Stimulated activated CD8-positive, alpha-beta memory T cell treated with anti-CD3 and anti-CD28 coated beads, Interleukin-7, amount 100 ng/mL, for 24 hours (primary cell): ENCODE data around the gene PLEKHJ1.

Experiments used
- DNase-seq: peaks from one replicate; pipeline ENCODE4 v3.0.0-alpha.2; 2020; ENCODE audit warnings: low read depth

The PLEKHJ1 gene

DNA sequence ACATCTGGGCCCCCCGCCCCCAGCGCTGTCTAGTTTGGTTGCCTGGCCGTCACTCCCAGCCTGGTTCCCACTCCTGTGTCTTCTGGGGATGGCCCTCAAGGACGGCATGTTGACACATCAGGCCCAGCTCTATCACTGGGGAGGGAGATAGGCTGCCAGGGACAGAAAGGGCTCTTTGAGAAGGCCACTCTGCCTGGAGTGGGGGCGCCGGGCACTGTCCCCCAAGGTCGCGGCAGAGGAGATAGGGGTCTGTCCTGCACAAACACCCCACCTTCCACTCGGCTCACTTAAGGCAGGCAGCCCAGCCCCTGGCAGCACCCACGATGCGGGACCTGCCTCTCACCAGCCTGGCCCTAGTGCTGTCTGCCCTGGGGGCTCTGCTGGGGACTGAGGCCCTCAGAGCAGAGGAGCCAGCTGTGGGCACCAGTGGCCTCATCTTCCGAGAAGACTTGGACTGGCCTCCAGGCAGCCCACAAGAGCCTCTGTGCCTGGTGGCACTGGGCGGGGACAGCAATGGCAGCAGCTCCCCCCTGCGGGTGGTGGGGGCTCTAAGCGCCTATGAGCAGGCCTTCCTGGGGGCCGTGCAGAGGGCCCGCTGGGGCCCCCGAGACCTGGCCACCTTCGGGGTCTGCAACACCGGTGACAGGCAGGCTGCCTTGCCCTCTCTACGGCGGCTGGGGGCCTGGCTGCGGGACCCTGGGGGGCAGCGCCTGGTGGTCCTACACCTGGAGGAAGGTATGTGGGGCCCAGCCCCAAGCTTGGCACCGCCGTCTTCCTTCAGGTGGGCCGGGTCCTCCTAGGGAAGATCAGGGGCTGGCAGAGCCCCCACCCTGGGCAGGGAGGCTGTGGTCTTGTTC lies 13.1 kb upstream of the PLEKHJ1 start, which contains the start of gene AMH:
AMH (plus strand) TSS at position 314 of the 857 bp plus-strand sequence; CDS start at position 324, 10 bp downstream.
- no peak for DNase-seq

DNA sequence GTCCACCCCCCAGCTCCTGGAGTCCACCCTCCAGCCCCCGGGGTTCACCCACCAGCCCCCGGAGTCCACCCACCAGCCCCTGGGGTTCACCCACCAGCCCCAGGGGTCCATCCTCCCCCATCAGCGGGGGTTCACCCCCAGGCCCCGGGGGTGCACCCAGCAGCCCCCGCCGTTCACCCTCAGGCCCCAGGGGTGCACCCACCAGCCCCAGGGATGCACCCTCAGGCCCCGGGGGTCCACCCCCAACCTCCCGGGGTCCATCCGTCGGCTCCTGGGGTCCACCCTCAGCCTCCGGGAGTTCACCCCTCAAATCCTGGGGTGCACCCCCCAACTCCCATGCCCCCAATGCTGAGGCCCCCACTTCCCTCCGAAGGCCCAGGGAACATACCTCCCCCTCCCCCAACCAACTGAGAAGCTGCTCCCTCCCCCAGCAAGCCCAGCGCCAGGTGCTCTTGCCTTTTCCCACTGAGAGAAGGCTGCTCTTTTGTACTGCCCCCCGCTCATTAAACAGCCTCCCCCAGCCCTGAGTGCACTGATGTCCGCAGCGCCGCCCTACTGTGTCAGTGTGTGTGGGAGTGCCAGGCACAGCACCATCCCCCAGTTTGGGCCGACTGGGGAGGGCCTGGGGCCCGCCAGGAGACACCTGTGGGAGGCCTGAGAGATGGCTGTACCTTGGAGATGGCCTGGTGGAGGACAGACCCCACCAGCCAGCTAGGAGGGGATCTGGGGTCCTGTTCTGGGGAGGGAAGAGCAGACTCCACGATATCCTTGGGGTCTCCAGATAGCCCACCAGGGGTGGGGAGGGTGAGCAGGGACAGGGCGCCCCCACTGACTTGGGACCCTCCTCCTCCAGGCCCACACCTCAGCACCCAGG lies 12.2 kb upstream of the PLEKHJ1 start:
- no peak for DNase-seq

DNA sequence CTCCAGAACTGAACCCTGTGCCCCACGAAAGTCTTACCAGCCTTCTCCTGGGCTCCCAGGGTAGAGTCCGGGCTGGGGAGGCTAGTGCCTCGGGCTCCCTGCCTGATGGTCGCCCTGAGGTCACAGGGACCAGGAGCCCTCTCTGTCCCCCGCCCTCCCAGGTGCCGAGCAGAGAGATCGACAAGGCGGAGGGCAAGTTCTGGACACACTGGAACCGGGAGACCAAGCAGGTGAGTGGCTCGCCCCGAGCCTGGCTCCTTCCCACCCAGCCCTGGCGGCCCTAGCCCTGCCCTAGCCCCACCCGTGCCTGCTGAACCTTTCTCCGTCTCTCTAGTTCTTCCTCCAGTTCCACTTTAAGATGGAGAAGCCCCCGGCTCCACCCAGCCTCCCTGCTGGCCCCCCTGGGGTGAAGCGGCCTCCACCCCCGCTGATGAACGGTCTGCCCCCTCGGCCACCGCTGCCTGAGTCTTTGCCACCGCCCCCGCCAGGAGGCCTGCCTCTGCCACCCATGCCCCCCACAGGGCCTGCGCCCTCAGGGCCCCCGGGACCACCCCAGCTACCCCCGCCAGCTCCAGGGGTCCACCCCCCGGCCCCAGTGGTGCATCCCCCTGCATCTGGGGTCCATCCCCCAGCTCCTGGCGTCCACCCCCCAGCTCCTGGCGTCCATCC lies 11.4 kb upstream of the PLEKHJ1 start:
- DNase-seq = no peak

DNA sequence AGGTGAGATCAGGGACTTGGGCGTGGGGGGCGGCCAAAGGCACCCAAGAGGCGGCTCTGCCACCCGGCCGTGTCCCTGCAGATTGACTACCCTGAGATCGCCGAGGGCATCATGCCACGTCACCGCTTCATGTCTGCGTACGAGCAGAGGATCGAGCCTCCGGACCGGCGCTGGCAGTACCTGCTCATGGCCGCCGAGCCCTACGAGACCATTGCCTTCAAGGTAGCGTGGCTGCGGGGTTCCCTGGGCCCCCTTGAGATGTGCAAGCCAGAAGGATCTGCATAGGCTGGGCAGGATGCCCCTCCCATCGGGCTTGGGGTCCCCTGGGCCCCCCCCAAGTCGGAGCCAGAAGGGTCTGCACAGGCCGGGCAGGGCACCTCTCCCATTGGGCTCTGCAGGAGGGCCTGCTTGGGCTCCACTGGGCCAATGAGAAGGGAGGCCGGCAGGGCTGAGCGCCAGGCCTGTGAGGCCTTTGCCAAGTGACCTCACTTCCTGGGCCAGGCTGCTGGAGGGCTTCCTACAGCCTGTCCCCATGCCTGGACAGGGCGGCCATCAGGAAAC lies 10.8 kb upstream of the PLEKHJ1 start:
- DNase-seq = no peak

DNA sequence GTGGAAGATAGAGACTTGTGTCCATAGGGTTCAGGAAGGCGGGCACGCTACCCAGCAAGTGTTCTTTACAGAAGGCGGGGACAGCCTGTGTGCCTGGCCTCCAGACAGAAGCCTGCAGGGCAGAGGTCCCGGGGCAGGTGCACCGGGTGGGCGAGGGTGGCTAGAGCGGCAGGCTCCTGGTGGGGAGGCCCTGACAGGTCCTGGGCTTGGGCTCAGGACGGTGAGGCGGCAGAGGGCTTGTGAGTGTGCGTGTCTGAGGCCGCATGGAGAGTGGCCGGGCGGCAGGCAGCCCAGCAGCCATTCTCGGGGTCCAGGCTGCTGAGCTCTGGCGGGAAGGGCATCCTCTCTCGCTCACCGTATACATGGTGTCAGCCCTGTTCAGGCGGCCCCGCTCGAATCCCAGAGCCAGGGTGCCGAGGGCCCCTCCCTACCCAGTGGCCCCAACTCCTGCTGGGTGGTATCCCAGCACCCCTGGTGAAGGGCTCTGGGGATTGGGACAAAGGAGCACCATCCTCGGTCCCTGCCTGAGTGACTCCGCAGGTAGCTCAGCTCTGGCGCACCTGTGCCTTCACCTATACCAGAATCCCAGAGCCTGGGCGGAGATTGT lies 10.0 kb upstream of the PLEKHJ1 start:
- DNase-seq = no peak

DNA sequence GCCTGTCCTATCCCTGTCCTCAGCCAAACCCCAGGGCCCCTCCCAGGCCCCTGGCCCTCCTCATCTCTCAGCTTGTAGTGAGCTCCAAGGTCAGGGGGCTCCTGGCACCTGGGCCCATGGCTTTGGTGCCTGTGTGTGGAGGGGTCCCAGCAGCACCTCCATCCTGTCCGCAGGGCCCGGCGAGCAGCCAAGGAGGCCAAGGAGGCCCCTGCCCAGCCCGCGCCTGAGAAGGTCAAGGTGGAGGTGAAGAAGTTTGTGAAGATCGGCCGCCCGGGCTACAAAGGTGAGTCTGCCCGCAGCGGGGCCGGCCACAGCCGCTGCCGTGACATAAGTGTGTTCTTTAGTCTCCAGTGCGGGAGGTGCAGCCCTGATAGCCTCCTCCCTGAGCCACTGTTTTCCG lies 9.1 kb upstream of the PLEKHJ1 start:
- no peak for DNase-seq

DNA sequence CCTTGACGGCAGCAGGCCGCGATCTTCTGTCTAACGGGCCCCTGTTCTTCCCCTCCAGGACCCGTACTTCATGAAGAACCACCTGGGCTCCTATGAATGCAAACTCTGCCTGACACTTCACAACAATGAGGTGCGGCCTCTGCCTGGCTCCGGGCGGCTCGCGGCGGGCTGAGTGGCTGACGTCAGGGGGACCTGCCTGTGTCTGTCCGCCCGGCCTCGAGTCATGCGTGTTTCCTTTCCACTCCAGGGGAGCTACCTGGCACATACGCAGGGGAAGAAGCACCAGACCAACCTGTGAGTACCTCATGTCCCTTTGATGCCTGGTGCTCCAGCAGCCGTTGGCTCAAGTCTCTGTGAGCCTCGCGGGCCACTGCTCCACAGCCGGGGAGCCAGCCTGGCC lies 8.4 kb upstream of the PLEKHJ1 start:
- DNase-seq = no peak

DNA sequence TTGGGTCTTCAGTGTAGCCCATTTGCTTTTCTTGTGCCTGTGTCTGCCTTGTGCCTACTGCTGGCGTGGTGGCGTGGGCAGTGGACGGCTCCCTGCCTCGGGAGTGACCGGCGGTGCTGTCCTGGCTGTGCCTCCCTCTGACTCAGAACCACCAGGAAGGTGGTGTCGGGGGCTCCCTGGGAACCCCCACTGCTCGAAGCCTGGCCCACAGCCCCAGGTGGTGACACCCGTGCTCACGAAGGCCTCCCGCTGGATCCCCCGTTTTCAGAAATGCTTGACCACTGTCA lies 7.9 kb upstream of the PLEKHJ1 start:
- DNase-seq = no peak

DNA sequence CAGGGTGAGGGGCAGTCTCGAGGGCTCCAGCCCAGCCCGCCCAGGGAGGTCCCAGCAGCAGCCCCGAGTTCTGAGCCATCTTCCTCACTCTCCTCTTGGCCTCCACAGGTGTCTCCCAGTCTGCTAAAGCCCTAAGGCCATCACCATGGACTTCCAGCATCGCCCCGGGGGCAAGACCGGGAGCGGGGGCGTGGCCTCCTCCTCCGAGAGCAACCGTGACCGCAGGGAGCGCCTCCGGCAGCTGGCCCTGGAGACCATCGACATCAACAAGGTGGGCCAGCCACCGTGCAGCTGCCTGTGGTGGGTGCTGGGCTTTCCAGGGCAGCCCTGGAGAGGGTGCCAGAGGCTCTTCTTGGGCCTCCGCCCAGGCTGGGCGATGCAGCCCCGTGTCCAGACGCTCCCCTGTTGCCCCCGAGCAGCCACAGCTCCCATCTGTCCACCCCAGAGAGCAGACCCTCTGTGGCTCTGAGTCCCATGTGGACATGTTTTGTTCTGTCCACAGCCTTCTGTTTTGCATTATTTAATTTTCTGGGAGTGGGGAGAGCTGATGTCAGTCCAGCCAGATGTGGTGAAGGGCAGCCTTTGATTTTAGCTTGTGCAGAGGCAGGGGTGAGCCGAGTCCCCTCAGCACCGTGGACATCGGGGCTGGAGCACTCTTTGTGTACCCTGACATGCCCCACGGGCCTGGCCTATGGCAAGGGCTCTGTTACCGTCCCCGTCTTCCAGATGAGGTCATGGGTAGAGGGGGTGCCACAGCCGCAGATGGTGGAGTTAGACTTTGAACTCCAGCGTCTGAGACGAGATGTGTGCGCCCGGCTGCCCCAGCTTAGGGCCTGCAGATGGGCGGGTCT lies 7.4 kb upstream of the PLEKHJ1 start:
- no peak for DNase-seq

DNA sequence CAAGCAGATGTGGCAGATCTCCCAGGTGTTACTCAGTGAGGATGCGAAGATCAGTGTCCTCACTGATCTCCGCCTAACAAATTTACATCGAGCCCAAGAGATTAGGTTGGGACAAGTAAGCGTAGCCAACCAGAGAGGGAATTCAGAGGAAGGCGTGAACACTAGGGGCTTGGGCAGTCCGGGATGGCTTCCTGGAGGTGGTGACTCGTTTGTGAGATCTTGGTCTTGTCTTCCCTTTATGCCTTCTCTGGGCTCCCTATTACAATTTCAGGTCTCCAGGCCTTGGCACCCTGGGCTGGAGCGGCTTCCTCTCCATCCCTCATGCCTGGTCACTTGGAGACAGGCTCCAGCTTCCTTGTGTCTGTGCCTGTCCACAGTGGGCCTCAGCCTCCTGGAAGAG lies 6.7 kb upstream of the PLEKHJ1 start:
- DNase-seq = no peak

DNA sequence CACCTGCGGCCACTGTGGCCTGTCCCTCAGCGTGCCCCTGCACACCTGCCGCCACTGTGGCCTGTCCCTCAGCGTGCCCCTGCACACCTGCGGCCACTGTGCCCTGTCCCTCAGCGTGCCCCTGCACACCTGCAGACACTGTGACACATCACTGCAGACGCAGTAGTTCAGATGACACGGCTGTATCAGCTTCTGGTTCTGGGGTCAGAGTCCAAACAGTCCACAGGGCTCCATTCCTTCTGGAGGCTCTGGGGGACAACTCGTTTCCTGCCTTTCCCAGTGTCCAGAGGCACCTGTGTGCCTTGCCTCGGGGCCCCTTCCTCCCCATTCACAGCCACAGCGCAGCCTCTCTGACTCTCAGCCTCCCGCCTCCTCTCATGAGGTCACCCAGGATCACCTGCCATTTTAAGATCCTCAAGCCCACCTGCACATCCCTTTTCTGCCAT lies 6.0 kb upstream of the PLEKHJ1 start:
- no peak for DNase-seq

DNA sequence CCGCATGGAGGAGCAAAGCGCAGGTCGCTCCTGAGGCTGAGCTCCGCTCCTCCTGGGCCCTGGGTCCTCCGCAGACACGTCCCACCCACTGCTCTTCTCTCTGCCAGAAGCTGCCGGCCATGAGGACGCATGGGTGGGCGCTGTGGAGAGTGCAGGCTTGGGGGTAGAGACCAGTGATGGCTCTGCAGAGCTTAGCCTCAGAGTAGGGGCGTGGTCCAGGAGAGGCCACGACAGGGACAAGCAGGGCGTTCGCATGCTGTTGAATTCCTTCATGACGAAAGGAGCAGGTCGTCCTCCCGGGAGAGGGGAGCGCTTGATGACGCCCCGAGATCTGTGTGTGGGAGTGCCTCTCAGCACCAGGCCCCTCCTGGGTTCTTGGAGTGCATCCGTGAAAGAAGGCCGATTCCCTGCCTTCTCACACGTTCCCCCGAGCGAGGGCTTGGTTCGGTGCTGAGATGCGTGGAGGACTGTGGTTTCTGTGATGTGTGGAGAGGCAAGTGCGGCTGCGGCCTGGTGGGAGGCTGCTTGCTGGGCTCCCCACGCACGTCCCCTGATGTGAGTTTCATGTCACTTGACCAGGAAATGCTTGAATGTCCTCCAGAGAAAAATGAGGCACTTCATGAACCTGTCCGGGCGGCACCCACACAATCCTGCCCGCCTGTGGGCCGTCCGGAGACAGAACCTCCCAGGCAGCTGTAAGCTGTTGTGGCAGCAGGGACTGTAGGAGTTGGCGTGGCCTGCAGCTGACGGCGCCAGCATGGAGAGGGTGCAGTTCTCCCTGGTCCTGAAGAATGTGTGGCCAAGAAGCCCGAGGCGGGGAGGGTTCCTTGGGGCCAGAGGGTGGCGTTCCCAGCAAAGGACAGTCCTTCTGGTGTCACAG lies 5.0 kb upstream of the PLEKHJ1 start:
- DNase-seq = no peak

DNA sequence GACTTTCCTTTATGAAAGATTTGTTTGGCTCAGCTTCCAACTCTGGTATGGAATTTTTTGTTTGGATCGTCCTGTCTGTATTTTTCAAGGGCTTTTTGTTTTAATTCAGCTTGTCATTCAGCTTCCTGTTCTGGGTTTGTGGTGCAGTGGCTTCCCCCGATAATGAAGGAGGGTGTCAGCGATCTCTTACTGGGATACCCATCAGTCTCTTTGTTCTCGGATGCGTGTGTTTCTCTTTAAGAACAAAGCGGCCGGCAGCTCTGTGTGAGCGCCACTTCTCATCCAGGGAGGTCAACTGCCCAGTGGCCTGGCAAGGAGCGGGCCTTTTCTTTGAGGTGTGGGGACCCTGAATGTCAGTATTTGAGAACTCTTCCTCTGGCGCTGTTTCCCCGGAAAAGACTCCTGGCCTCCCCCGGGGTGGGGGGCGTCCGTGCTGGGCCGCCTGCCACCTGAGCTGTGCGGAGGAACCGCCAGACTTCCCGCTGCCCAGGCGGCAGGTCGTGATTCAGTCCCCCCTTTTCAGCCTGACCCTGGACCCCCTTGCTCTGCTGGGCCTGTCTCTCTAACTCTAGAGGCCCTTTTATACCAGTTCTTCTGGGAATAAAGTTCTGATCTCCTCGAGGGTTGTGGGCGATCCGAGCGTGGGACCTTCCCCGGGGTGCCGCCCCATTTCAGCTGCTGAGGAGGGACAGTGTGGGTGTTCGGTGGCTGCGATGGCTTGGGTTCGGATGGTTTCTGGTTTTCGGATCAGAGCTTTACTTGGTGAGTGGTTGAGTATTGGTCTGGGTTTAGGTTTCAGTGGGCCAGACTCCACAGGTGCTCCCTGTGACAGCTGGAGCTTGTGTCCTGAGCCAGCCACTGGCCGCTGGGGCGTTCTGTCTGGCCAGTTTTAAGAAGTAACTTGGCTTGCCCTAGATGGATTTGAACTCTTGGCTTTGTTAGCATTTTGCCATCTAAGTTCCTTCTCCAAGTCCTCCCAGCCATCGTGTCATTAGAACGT lies 3.9 kb upstream of the PLEKHJ1 start:
- DNase-seq = no peak

DNA sequence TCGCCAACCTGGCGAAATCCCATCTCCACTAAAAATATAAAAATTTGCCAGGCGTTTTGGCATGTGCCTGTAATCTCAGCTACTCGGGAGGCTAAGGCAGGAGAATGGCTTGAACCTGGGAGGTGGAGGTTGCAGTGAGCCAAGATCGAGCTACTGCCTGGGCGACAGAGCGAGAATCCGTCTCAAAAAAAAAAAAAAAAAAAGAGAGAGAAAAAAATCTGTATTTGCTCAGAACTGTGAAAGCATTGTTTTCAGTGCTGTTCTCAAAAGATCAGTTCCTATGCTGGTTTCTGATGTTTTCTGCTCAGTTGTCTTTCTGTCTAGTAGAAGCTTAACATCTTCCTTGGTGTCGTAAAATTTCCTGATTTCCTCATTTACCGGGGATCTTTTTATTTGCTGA lies 3.0 kb upstream of the PLEKHJ1 start:
- DNase-seq = no peak

DNA sequence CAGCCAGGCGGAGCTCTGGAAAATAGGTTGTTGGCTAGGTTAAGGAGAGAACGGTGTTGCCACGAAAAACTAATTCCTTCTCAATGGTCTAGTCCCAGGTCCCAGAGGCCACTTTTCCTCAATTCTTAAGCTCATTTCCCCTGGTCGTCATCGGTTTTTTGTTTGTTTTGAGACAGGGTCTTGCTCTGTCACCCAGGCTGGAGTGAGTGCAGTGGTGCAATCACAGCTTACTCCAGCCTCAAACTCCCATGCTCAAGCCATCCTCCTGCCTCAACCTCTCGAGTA lies 1.7 kb upstream of the PLEKHJ1 start:
- no peak for DNase-seq

DNA sequence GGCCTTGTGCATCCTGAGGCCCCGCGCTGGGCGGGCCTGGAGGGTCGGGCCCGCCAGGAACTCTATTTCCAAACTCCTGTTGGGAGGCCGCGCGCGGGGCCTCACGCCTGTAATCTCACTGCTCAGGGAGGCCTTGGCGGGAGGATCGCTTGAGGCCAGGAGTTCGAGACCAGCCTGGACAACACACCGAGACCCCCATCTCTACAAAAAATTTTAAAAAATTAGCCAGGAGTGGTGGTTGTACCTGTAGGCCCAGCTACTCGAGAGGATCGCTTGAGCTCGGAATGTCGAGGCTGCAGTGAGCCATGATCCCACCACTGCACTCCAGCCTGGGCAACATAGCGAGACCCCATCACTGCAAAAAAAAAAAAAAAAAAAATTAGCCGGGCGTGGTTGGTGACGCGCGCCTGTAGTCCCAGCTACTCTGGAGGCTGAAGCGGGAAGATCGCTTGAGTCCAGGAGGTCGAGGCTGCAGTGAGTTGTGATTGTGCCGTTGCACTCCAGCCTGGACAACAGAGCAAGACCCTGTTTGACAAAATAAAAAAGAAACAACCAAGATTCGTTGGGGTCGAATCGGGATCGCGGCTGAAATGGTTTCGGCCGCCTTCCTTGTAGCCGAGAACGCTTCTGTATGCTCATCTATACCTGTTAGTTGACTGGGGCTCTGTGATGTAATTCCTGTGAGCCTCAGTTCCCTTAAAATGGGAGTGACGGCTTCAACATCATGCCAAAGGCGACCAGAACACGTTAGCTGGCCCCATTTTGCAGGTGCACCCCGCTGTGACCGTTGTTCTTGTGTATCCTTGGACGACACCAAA lies 1.1 kb upstream of the PLEKHJ1 start:
- no peak for DNase-seq

DNA sequence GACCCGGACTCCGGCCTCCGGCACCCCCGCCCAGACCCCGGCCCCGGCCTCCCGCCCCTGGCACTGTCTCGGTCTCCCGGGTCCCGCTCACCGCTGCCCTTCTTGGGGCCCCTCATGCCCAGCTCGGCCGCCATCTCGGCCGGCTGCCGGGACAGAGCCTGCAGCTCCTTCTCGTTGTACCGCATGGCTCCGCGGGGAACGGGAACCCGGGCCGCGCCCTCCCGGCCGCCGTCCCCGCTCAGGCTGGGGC lies 140 bp downstream of the PLEKHJ1 start:
- DNase-seq = no peak

DNA sequence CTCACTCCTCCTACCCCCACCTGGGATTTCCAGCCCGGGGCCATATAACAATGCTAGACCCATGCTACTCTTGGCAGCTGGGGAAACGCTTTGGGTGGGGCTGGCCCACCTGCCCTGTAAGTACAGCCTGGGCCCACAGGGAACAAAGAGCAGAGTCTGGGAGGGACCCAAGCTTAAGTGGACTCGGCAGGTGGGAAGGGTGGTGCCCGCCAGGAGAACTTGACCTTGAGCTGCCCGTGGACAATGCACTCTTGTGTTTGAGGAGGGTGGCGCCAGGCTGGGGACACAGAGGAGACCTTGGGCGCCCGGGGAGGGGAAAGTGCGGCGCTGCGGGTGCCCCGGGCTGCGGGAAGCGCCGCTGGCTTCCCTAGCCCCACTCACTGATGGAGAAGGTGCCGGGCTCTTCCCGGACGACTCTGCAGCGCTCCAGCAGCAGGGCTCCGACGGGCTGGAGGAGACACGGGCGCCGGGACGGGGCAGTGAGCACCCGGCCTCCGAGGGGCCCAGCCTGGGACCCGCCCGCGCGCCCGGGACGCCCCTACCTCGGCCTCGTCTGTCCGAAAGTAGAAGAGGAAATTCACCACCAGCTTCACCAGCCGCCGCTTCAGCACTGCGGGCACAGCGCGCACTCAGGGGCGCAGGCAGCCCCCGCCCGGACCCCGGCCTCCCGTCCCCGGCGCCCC lies 607 bp downstream of the PLEKHJ1 start:
- no peak for DNase-seq
